HG03095 (cell line): ENCODE data around the gene CDH24.
"Not testable (repeated sequence)": the region's sequence is repeated elsewhere in the genome, so short reads cannot be mapped to it uniquely, and the experiment has no call there.

Experiments used
- ATAC-seq: cut with Tn5 transposase; IDR thresholded peaks from one replicate; pipeline ENCODE4 v1.9.1; 2021; ENCODE audit warnings: moderate library complexity; ENCODE audit not compliant: unreplicated experiment

The CDH24 gene

GRCh38 chr14:23021434-23021833, 35.9 kb downstream of the CDH24 start:
- no peak for ATAC-seq

- ATAC-seq: no peak
Measured at GRCh38 chr14:23020143-23021128, 36.9 kb downstream of the CDH24 start.

- ATAC-seq: no peak
Measured at GRCh38 chr14:23018107-23018506, 39.2 kb downstream of the CDH24 start.

GRCh38 chr14:23017091-23017490, 40.2 kb downstream of the CDH24 start:
- ATAC-seq: no peak

GRCh38 chr14:23015618-23016017, 41.7 kb downstream of the CDH24 start:
- no peak for ATAC-seq

- not testable (repeated sequence) for ATAC-seq
Measured at GRCh38 chr14:23013749-23014054, 43.6 kb downstream of the CDH24 start.

GRCh38 chr14:23013054-23013748, 44.1 kb downstream of the CDH24 start:
- ATAC-seq: no peak

GRCh38 chr14:23009939-23010726, 47.2 kb downstream of the CDH24 start, which contains the start of gene C14orf93:
Gene C14orf93 (minus strand): TSS chr14:23010143. CDS start chr14:22999023, 11,120 bp downstream.
- ATAC-seq: no peak

- no peak for ATAC-seq
Measured at GRCh38 chr14:23009483-23009938, 47.8 kb downstream of the CDH24 start.

- no peak for ATAC-seq
Measured at GRCh38 chr14:23008831-23009230, 48.5 kb downstream of the CDH24 start.

GRCh38 chr14:23006544-23007419, 50.5 kb downstream of the CDH24 start:
- peak; percentile 92 for ATAC-seq

GRCh38 chr14:23006188-23006534, 51.2 kb downstream of the CDH24 start:
- ATAC-seq: no peak

GRCh38 chr14:23005451-23006187, 51.7 kb downstream of the CDH24 start:
- no peak for ATAC-seq

GRCh38 chr14:23004274-23004673, 53.0 kb downstream of the CDH24 start:
- ATAC-seq: not testable (repeated sequence)

- no peak for ATAC-seq
Measured at GRCh38 chr14:23002592-23002991, 54.7 kb downstream of the CDH24 start.

- no peak for ATAC-seq
Measured at GRCh38 chr14:23000860-23001259, 56.5 kb downstream of the CDH24 start.

GRCh38 chr14:22998329-22999012, 58.8 kb downstream of the CDH24 start:
- ATAC-seq: no peak

GRCh38 chr14:22997676-22998323, 59.5 kb downstream of the CDH24 start:
- ATAC-seq: no peak
